Naive thymus-derived CD4-positive, alpha-beta T cell (primary cell): ENCODE results near the gene NFATC4. TPM values are rescaled to one million over a fixed set of nuclear protein-coding genes. Genes with fewer than 3 reads are reported as not detected.

Experiments used
- polyA plus RNA-seq, 2 donors: library from polyadenylated mRNA; unstranded; fragments of 300-500 nt; fragmentation: Illumina TruSeq; gene quantifications; one replicate each; pipeline ENCODE4 v1.2.3, GENCODE V29; 2021
- total RNA-seq, 6 experiments: library from RNA in 5 of 6; stranded (reverse) in 5 of 6; gene quantifications; 1 replicate in 5 of 6; 2 replicates in 1 of 6; pipeline ENCODE4 v1.2.3 and lab custom pipeline; 2021 to 2026

Gene NFATC4
- total and polyA plus RNA-seq, 7 experiments from 2014 or later: not detected

Other genes with a start within 250 kb of the NFATC4 start
Only the 30 nearest of the 31 such genes appear.
- 1 to 10 TPM; 1.8 to 4.3 (median 2.0) TPM for gene FITM1, start 237.5 kb upstream of the NFATC4 start, total RNA-seq
- 1 to 10 TPM in 1 of 2 donors, under 1 TPM in 1; 0.48 to 1.2 TPM for gene FITM1, start 237.5 kb upstream of the NFATC4 start, polyA plus RNA-seq
- gene PSME1, start 232.0 kb upstream of the NFATC4 start, total RNA-seq: 100 to 1,000 TPM; 189 to 583 (median 202) TPM
- 100 to 1,000 TPM; 698 to 703 TPM for gene PSME1, start 232.0 kb upstream of the NFATC4 start, polyA plus RNA-seq
- 10 to 100 TPM in 4 of 5 experiments, 1 to 10 TPM in 1; 9.0 to 25.5 (median 22.3) TPM for gene EMC9, start 226.6 kb upstream of the NFATC4 start, total RNA-seq
- gene EMC9, start 226.6 kb upstream of the NFATC4 start, polyA plus RNA-seq: 10 to 100 TPM in 1 of 2 donors, 1 to 10 TPM in 1; 9.6 to 12.4 TPM
- gene PSME2, start 221.6 kb upstream of the NFATC4 start, total RNA-seq: 100 to 1,000 TPM; 120 to 777 (median 143) TPM
- 100 to 1,000 TPM; 402 to 435 TPM for gene PSME2, start 221.6 kb upstream of the NFATC4 start, polyA plus RNA-seq
- 100 to 1,000 TPM in 1 of 5 experiments, 10 to 100 TPM in 4; 64.0 to 151 (median 95.4) TPM for gene RNF31, start 220.7 kb upstream of the NFATC4 start, total RNA-seq
- 10 to 100 TPM; 40.9 to 48.1 TPM for gene RNF31, start 220.7 kb upstream of the NFATC4 start, polyA plus RNA-seq
- gene IRF9, start 206.9 kb upstream of the NFATC4 start, total RNA-seq: 100 to 1,000 TPM; 133 to 337 (median 189) TPM
- 100 to 1,000 TPM in 1 of 2 donors, 10 to 100 TPM in 1; 73.3 to 110 TPM for gene IRF9, start 206.9 kb upstream of the NFATC4 start, polyA plus RNA-seq
- 10 to 100 TPM; 20.3 to 80.5 (median 68.6) TPM for gene REC8, start 196.1 kb upstream of the NFATC4 start, total RNA-seq
- 10 to 100 TPM in 1 of 2 donors, 1 to 10 TPM in 1; 4.4 to 10.7 TPM for gene REC8, start 196.1 kb upstream of the NFATC4 start, polyA plus RNA-seq
- 10 to 100 TPM; 21.5 to 45.2 (median 42.2) TPM for gene IPO4, start 179.4 kb upstream of the NFATC4 start, total RNA-seq
- 10 to 100 TPM; 17.5 to 36.2 TPM for gene IPO4, start 179.4 kb upstream of the NFATC4 start, polyA plus RNA-seq
- 10 to 100 TPM; 16.2 to 40.5 (median 19.2) TPM for gene TM9SF1, start 172.7 kb upstream of the NFATC4 start, total RNA-seq
- gene TM9SF1, start 172.7 kb upstream of the NFATC4 start, polyA plus RNA-seq: 10 to 100 TPM; 32.1 to 34.4 TPM
- 1 to 10 TPM in 2 of 5 experiments, under 1 TPM in 2, not detected in 1; 0.22 to 1.9 (median 1.1) TPM for gene TSSK4, start 162.5 kb upstream of the NFATC4 start, total RNA-seq
- 1 to 10 TPM; 1.0 to 1.4 TPM for gene TSSK4, start 162.5 kb upstream of the NFATC4 start, polyA plus RNA-seq
- 100 to 1,000 TPM in 1 of 5 experiments, 10 to 100 TPM in 4; 79.1 to 101 (median 85.7) TPM for gene CHMP4A, start 154.7 kb upstream of the NFATC4 start, total RNA-seq
- gene CHMP4A, start 154.7 kb upstream of the NFATC4 start, polyA plus RNA-seq: 100 to 1,000 TPM; 121 to 140 TPM
- 10 to 100 TPM in 3 of 5 experiments, 1 to 10 TPM in 2; 5.5 to 18.5 (median 14.2) TPM for gene MDP1, start 152.1 kb upstream of the NFATC4 start, total RNA-seq
- 10 to 100 TPM; 33.1 to 36.4 TPM for gene MDP1, start 152.1 kb upstream of the NFATC4 start, polyA plus RNA-seq
- gene NEDD8, start 135.8 kb upstream of the NFATC4 start, total RNA-seq: 100 to 1,000 TPM in 3 of 5 experiments, 10 to 100 TPM in 2; 73.5 to 175 (median 106) TPM
- 100 to 1,000 TPM; 254 to 340 TPM for gene NEDD8, start 135.8 kb upstream of the NFATC4 start, polyA plus RNA-seq
- gene GMPR2, start 135.3 kb upstream of the NFATC4 start, total RNA-seq: 10 to 100 TPM; 38.2 to 91.6 (median 69.5) TPM
- 100 to 1,000 TPM in 1 of 2 donors, 10 to 100 TPM in 1; 99.9 to 107 TPM for gene GMPR2, start 135.3 kb upstream of the NFATC4 start, polyA plus RNA-seq
- 100 to 1,000 TPM; 133 to 150 (median 139) TPM for gene TINF2, start 125.6 kb upstream of the NFATC4 start, total RNA-seq
- 100 to 1,000 TPM; 143 to 186 TPM for gene TINF2, start 125.6 kb upstream of the NFATC4 start, polyA plus RNA-seq
- gene TGM1, start 105.0 kb upstream of the NFATC4 start, total RNA-seq: 10 to 100 TPM in 1 of 5 experiments, 1 to 10 TPM in 4; 4.8 to 12.9 (median 7.1) TPM
- gene TGM1, start 105.0 kb upstream of the NFATC4 start, polyA plus RNA-seq: not detected
- 10 to 100 TPM; 49.7 to 76.5 (median 55.5) TPM for gene RABGGTA, start 96.6 kb upstream of the NFATC4 start, total RNA-seq
- 10 to 100 TPM; 17.9 to 36.3 TPM for gene RABGGTA, start 96.6 kb upstream of the NFATC4 start, polyA plus RNA-seq
- gene DHRS1, start 68.4 kb upstream of the NFATC4 start, total RNA-seq: 10 to 100 TPM; 25.2 to 37.0 (median 33.3) TPM
- 10 to 100 TPM; 21.3 to 38.4 TPM for gene DHRS1, start 68.4 kb upstream of the NFATC4 start, polyA plus RNA-seq
- 10 to 100 TPM; 22.7 to 39.5 (median 29.8) TPM for gene NOP9, start 68.3 kb upstream of the NFATC4 start, total RNA-seq
- gene NOP9, start 68.3 kb upstream of the NFATC4 start, polyA plus RNA-seq: 1 to 10 TPM; 1.7 to 1.8 TPM
- gene CIDEB, start 60.2 kb upstream of the NFATC4 start, total RNA-seq: 10 to 100 TPM; 16.4 to 31.5 (median 22.7) TPM
- gene CIDEB, start 60.2 kb upstream of the NFATC4 start, polyA plus RNA-seq: 10 to 100 TPM; 18.7 to 19.3 TPM
- 10 to 100 TPM; 13.9 to 26.8 (median 17.5) TPM for gene LTB4R2, start 58.0 kb upstream of the NFATC4 start, total RNA-seq
- 1 to 10 TPM; 2.1 to 2.7 TPM for gene LTB4R2, start 58.0 kb upstream of the NFATC4 start, polyA plus RNA-seq
- gene LTB4R, start 56.7 kb upstream of the NFATC4 start, total RNA-seq: 10 to 100 TPM; 14.1 to 28.8 (median 26.3) TPM
- 1 to 10 TPM; 9.1 to 9.4 TPM for gene LTB4R, start 56.7 kb upstream of the NFATC4 start, polyA plus RNA-seq
- gene ADCY4, start 33.1 kb upstream of the NFATC4 start, total RNA-seq: 10 to 100 TPM in 1 of 5 experiments, 1 to 10 TPM in 4; 4.6 to 10.2 (median 6.1) TPM
- gene ADCY4, start 33.1 kb upstream of the NFATC4 start, polyA plus RNA-seq: under 1 TPM in 1 of 2 donors, not detected in 1; 0.25 TPM
- gene RIPK3, start 28.2 kb upstream of the NFATC4 start, total RNA-seq: 10 to 100 TPM; 19.9 to 47.5 (median 36.8) TPM
- 10 to 100 TPM in 1 of 2 donors, 1 to 10 TPM in 1; 8.2 to 11.7 TPM for gene RIPK3, start 28.2 kb upstream of the NFATC4 start, polyA plus RNA-seq
- gene NYNRIN, start 30.8 kb downstream of the NFATC4 start, total RNA-seq: 1 to 10 TPM in 1 of 5 experiments, under 1 TPM in 4; 0.08 to 1.3 (median 0.11) TPM
- gene NYNRIN, start 30.8 kb downstream of the NFATC4 start, polyA plus RNA-seq: not detected
- gene CBLN3, start 61.5 kb downstream of the NFATC4 start, total RNA-seq: 10 to 100 TPM in 1 of 5 experiments, 1 to 10 TPM in 4; 2.0 to 13.9 (median 2.9) TPM
- gene CBLN3, start 61.5 kb downstream of the NFATC4 start, polyA plus RNA-seq: under 1 TPM in 1 of 2 donors, not detected in 1; 0.24 TPM
- 100 to 1,000 TPM in 4 of 5 experiments, 10 to 100 TPM in 1; 96.9 to 139 (median 129) TPM for gene KHNYN, start 61.8 kb downstream of the NFATC4 start, total RNA-seq
- 10 to 100 TPM; 12.7 to 18.9 TPM for gene KHNYN, start 61.8 kb downstream of the NFATC4 start, polyA plus RNA-seq
- gene SDR39U1, start 74.6 kb downstream of the NFATC4 start, total RNA-seq: 100 to 1,000 TPM in 2 of 5 experiments, 10 to 100 TPM in 3; 64.7 to 137 (median 96.2) TPM
- gene SDR39U1, start 74.6 kb downstream of the NFATC4 start, polyA plus RNA-seq: 100 to 1,000 TPM in 1 of 2 donors, 10 to 100 TPM in 1; 91.8 to 104 TPM
- under 1 TPM in 1 of 5 experiments, not detected in 4; 0.56 TPM for gene CMA1, start 140.1 kb downstream of the NFATC4 start, total RNA-seq
- gene CMA1, start 140.1 kb downstream of the NFATC4 start, polyA plus RNA-seq: not detected
- 1 to 10 TPM in 1 of 5 experiments, not detected in 4; 7.6 TPM for gene CTSG, start 208.1 kb downstream of the NFATC4 start, total RNA-seq
- gene CTSG, start 208.1 kb downstream of the NFATC4 start, polyA plus RNA-seq: not detected